Activated naive CD8-positive, alpha-beta T cell treated with anti-CD3 and anti-CD28 coated beads for 36 hours (primary cell): Measurements from ENCODE around the gene PHF12. TPM values are rescaled to one million over a fixed set of nuclear protein-coding genes. Genes with fewer than 3 reads are reported as not detected.

Experiments
- DNase-seq: peaks from one replicate; pipeline ENCODE4 v3.0.0; 2021
- H3K27ac Mint-ChIP-seq: one replicate; pipeline ENCODE4 v1.8.0; 2022; ENCODE audit warnings: mild to moderate bottlenecking, moderate library complexity, mixed read lengths
- H3K27me3 Mint-ChIP-seq: one replicate; pipeline ENCODE4 v1.8.0; 2022; ENCODE audit warnings: mild to moderate bottlenecking, mixed read lengths
- H3K36me3 Mint-ChIP-seq: one replicate; pipeline ENCODE4 v1.8.0; 2021; ENCODE audit warnings: mild to moderate bottlenecking, mixed read lengths
- H3K4me1 Mint-ChIP-seq: one replicate; pipeline ENCODE4 v1.8.0; 2021; ENCODE audit warnings: mixed read lengths
- H3K4me3 Mint-ChIP-seq: one replicate; pipeline ENCODE4 v1.8.0; 2022; ENCODE audit warnings: mild to moderate bottlenecking, moderate library complexity, mixed read lengths
- H3K9me3 Mint-ChIP-seq: one replicate; pipeline ENCODE4 v1.8.0; 2022; ENCODE audit warnings: mixed read lengths
- total RNA-seq, 2 experiments: library from RNA; stranded (reverse); gene quantifications; one replicate each; pipeline ENCODE4 v1.2.3, GENCODE V29; 2021

PHF12 gene
- total RNA-seq, 2 experiments from 2014 or later: 41.4 to 45.7 TPM

GRCh38 chr17:28967221-28968135 is 16.2 kb upstream of the PHF12 start:
- Mint-ChIP-seq H3K36me3 (no peaks in the 10 kb centered on the region), H3K27me3 (peaks cover 8% of the 10 kb centered on the region), H3K4me3 (no peak overlapping the region), H3K4me1 (no peaks in the 10 kb centered on the region), H3K27ac (no peak overlapping the region), H3K9me3 (no peaks in the 10 kb centered on the region)
- no peak for DNase-seq

DNA sequence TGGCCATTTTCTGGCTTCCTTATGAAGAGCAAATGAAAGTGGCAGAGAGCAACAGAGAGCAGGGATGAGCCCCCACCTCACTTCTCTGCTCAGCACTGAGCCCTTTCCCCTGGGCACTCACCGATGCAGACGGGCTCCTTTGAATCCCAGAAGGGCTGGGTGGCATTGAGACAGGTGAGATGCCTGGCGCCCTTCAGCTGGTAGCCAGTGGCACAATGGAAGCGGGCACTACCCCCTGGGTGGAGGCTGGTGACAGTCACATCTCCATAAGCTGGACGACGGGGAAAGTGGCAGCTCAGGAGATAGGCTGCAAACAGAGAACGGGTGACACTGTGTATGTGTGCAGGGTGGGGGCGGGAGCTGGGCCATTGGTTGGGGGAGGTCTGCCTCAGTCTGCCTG is 12.5 kb upstream of the PHF12 start:
- Mint-ChIP-seq H3K27ac (no peak overlapping the region), H3K36me3 (no peaks in the 10 kb centered on the region), H3K27me3 (peaks cover 8% of the 10 kb centered on the region), H3K4me1 (no peaks in the 10 kb centered on the region), H3K4me3 (no peak overlapping the region), H3K9me3 (no peaks in the 10 kb centered on the region)
- DNase-seq: no peak

DNA sequence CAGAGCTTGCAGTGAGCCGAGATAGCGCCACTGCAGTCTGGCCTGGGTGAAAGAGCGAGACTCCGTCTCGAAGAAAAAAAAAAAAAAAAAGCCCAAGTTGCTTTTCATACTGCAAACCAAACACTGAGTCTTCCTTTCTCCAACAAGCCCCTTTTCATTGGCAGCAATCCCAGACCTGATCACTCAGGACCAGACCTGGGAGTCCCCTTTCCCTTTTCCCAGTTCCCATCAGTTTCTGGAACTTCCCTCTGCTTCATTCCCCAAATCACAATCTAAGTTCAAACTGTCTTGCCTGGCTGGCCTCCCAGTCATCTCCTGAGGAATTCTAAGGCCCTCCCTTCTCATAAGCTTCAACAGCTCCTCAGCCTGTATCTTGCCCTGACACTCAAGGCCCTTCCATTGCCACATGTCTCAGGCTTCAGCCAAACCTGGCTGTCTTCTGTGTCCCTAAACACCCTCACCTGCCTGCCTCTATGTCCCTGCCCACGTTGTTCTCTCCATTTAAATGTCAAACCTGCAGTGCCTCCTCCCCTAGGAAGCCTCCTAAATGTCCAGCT is 11.8 kb upstream of the PHF12 start:
- H3K4me3 Mint-ChIP-seq: no peak overlapping the region
- peaks cover 8% of the 10 kb centered on the region for H3K27me3 Mint-ChIP-seq
- H3K36me3 Mint-ChIP-seq: no peaks in the 10 kb centered on the region
- H3K9me3 Mint-ChIP-seq: no peaks in the 10 kb centered on the region
- H3K4me1 Mint-ChIP-seq: no peaks in the 10 kb centered on the region
- no peak overlapping the region for H3K27ac Mint-ChIP-seq
- DNase-seq: no peak

DNA sequence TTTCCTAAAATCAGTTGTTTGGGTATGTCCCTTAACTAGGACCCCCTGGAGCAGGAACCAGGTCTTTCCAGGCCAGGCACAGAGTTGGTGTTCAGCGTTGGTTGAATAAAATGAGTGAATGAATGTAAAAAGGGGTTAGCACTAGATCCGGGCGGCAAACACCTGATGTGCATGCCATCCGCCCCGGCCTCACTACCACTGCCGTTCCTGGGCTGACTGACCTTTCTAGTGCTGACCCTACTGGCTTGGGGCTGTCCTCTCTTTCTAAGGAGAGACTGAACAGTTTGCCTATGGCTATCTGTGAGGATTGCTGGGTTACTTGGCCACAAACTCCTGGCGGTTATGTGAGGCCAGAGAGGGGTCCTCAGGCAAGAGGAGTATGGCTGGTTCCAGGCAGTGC is 10.1 kb upstream of the PHF12 start:
- Mint-ChIP-seq H3K4me1 (no peaks in the 10 kb centered on the region), H3K4me3 (no peak overlapping the region), H3K27ac (no peak overlapping the region), H3K9me3 (no peaks in the 10 kb centered on the region), H3K36me3 (no peaks in the 10 kb centered on the region), H3K27me3 (peaks cover 8% of the 10 kb centered on the region)
- no peak for DNase-seq

GRCh38 chr17:28960256-28961061 is 9.1 kb upstream of the PHF12 start:
- H3K36me3 Mint-ChIP-seq: no peaks in the 10 kb centered on the region
- no peak overlapping the region for H3K4me3 Mint-ChIP-seq
- peaks cover 6% of the 10 kb centered on the region for H3K27me3 Mint-ChIP-seq
- H3K4me1 Mint-ChIP-seq: no peaks in the 10 kb centered on the region
- no peak overlapping the region for H3K27ac Mint-ChIP-seq
- no peaks in the 10 kb centered on the region for H3K9me3 Mint-ChIP-seq
- no peak for DNase-seq

DNA sequence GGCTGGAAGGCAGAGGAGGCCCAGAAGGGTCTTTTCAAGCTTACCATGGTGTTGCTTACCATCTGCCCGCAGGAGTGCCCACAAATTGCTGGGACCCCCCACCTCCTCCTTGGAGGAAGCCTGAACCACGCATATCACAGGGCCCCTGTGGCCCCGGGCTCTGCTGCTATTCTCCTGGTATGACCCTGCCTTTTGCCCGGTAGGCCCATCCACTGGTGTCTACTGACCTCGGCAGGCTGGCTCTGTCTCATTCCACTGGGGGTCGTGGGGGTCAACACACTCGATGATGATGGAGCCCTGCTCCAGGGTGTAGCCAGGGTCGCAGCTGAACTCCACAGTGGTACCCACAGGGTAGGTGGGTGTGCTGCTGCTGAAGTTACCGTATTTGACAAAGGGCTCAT is 8.2 kb upstream of the PHF12 start:
- no peaks in the 10 kb centered on the region for H3K4me1 Mint-ChIP-seq
- no peak overlapping the region for H3K4me3 Mint-ChIP-seq
- no peak for DNase-seq
- H3K27ac Mint-ChIP-seq: no peak overlapping the region
- no peaks in the 10 kb centered on the region for H3K27me3 Mint-ChIP-seq
- no peaks in the 10 kb centered on the region for H3K9me3 Mint-ChIP-seq
- no peaks in the 10 kb centered on the region for H3K36me3 Mint-ChIP-seq

GRCh38 chr17:28958820-28959455 is 7.6 kb upstream of the PHF12 start:
- H3K4me3 Mint-ChIP-seq: no peak overlapping the region
- no peaks in the 10 kb centered on the region for H3K4me1 Mint-ChIP-seq
- no peaks in the 10 kb centered on the region for H3K27me3 Mint-ChIP-seq
- no peak overlapping the region for H3K27ac Mint-ChIP-seq
- H3K9me3 Mint-ChIP-seq: no peaks in the 10 kb centered on the region
- no peaks in the 10 kb centered on the region for H3K36me3 Mint-ChIP-seq
- DNase-seq: no peak

- Mint-ChIP-seq H3K27ac (no peak overlapping the region), H3K9me3 (no peaks in the 10 kb centered on the region), H3K27me3 (no peaks in the 10 kb centered on the region), H3K36me3 (no peaks in the 10 kb centered on the region), H3K4me3 (no peak overlapping the region), H3K4me1 (no peaks in the 10 kb centered on the region)
- DNase-seq: no peak
These were observed 6.7 kb upstream of the PHF12 start for GRCh38 chr17:28957992-28958355.

DNA sequence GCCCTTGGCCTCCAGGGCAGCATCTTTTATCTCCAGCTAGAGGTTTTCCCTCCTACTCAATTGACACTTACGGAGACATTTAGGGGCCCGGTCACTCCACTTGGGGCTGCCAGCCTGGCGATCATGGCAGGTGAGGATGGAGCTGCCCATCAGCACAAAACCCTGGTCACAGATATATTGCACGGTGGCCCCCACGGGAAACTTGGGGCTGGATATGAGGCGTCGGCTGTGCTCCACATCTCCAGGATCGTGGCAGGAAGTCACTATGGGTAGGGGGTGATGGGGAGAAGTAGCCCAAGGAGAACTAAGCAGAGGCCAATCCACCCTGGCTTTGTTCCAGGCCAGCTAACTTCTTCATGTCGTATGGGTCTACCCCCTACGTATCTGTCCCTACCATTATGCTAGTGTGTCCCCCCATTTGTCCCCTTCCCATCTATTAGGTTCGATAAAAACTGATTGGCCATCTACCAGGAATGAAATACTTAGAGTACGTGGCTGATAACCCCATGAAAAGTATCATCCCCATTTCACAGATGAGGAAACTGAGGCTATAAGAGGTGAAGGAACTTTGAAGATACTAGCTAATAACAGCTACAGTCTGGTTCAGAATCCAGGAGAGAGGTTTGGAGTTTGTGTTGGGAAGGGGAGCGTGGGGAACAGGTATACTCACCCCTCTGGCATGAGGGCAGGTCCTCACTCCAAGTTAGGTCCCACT is 6.1 kb upstream of the PHF12 start:
- no peak overlapping the region for H3K27ac Mint-ChIP-seq
- H3K9me3 Mint-ChIP-seq: no peaks in the 10 kb centered on the region
- no peaks in the 10 kb centered on the region for H3K4me1 Mint-ChIP-seq
- H3K27me3 Mint-ChIP-seq: no peaks in the 10 kb centered on the region
- no peaks in the 10 kb centered on the region for H3K36me3 Mint-ChIP-seq
- DNase-seq: no peak
- no peak overlapping the region for H3K4me3 Mint-ChIP-seq

DNA sequence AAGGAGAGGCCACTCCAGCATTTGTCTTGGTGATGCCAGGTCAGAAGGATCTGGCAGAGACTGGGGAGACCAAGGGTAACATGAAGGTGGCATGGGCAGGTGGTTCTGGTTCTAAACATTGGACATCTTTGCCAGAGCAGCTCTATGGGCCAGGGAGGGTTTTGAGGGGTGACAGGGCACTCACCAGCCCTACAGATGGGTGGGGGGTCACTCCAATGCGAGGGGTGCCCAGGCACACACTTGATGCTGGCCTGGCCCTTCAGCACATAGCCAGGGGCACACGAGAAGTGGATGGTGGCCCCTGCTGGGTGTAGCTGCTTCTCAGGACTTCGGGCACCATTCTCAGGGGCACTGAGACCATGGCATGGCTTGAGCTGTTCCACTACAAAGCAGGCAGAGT is 5.5 kb upstream of the PHF12 start:
- no peak for DNase-seq
- no peaks in the 10 kb centered on the region for H3K36me3 Mint-ChIP-seq
- H3K9me3 Mint-ChIP-seq: no peaks in the 10 kb centered on the region
- H3K27ac Mint-ChIP-seq: no peak overlapping the region
- no peak overlapping the region for H3K4me3 Mint-ChIP-seq
- H3K27me3 Mint-ChIP-seq: no peaks in the 10 kb centered on the region
- H3K4me1 Mint-ChIP-seq: no peaks in the 10 kb centered on the region

- Mint-ChIP-seq H3K27me3 (no peaks in the 10 kb centered on the region), H3K9me3 (no peaks in the 10 kb centered on the region)
These were observed 4.8 kb upstream of the PHF12 start for GRCh38 chr17:28956112-28956511.

DNA sequence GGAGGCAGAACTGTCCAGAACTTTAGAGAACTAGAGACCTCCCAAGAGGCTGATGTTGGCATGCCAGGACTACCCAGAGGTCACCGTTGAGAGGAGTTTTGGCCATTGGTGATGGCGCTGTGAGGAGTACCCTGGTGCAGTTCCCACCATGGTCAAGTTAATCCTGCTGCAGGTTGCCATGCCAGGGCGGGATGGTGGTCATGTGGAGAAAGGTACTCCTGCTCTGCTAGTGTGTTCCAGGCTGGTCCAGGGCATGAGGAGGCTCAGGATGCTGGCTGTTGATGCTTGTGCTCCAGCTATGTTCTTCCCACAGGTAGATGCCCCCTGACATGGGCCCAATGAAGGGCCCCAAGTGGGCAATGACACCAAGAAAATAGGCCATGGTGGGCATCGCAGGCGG is 4.1 kb upstream of the PHF12 start:
- Mint-ChIP-seq H3K27ac (no peak overlapping the region), H3K36me3 (no peaks in the 10 kb centered on the region), H3K4me1 (no peaks in the 10 kb centered on the region), H3K4me3 (no peak overlapping the region), H3K27me3 (no peaks in the 10 kb centered on the region), H3K9me3 (no peaks in the 10 kb centered on the region)
- DNase-seq: no peak

More at GRCh38 chr17:28956112-28956511, 4.8 kb upstream of the PHF12 start:
- Mint-ChIP-seq H3K4me3 (no peak overlapping the region), H3K4me1 (no peaks in the 10 kb centered on the region), H3K27ac (no peak overlapping the region), H3K36me3 (no peaks in the 10 kb centered on the region)
- DNase-seq: no peak

DNA sequence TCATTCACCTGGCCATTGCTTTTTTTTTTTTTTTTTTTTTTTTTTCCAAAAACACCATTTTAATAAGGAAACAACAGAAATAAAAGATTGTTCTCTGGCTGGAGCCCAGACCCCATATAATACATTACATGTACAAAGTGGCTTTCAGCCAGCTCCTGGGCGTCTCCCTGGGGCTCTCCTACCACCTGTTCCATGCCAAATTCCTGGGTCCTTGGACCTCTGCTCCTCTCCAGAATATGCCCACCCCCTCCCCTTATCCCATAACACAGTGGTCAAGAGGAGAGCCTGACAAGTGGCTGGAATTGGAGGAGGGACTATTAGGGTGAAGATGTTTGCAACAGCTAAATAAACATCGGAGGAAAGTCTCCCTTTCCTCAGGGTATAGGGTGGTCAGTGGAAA is 3.6 kb upstream of the PHF12 start:
- no peaks in the 10 kb centered on the region for H3K27me3 Mint-ChIP-seq
- no peak for DNase-seq
- H3K9me3 Mint-ChIP-seq: no peaks in the 10 kb centered on the region
- no peak overlapping the region for H3K4me3 Mint-ChIP-seq
- no peaks in the 10 kb centered on the region for H3K36me3 Mint-ChIP-seq
- no peak overlapping the region for H3K27ac Mint-ChIP-seq
- no peaks in the 10 kb centered on the region for H3K4me1 Mint-ChIP-seq

DNA sequence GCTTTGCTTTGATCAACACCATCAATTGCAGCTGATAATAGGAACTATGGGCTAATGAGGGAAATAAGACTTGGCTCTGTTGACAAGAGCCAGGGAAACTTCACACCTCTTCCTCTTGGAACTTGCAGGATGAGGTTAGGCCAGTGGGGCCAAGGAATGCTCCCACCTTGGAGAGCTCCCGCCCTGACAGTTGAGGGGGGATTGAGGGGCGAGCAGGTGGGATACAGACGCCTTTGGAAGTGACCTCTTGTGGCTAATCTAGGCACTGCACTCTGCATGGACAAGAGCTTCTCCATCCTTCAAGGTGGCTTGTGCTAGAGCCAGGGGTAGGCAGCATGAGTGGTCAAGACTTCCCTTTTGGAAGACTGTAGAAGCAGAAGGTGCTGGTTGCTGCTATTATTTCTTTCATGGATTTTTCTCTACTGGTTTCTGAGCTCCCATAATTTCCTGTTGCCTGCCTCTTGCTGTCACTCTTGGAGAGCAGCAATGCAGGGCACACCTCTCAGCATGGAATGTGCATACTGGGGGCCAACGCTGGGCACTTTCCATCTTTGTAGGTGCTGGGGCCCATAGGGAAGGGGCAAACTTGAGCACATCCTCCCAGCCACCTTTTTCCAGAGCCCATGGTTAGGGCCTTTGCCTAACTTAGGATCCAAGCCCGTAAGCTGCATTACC is 2.3 kb upstream of the PHF12 start:
- Mint-ChIP-seq H3K4me3 (peak overlapping the region; percentile 22), H3K36me3 (peaks cover 5% of the 10 kb centered on the region), H3K9me3 (no peaks in the 10 kb centered on the region), H3K4me1 (peaks cover 3% of the 10 kb centered on the region), H3K27me3 (no peaks in the 10 kb centered on the region), H3K27ac (no peak overlapping the region)
- DNase-seq: peak; percentile 42
